H9 (cell line): ENCODE results near the gene ZNF366. TPM values are rescaled to one million over a fixed set of nuclear protein-coding genes. Genes with fewer than 3 reads are reported as not detected.
A peak's percentile ranks its signal among the peaks of the same experiment; 100 is the strongest.

Experiments used
- DNase-seq: peaks from one replicate; pipeline ENCODE4 v3.0.0-alpha.2; 2017
- H2AFZ ChIP-seq: one replicate; pipeline ENCODE4 v1.6.1; 2013; ENCODE audit warnings: mild to moderate bottlenecking, low read length, control low read depth, moderate library complexity
- H2AK5ac ChIP-seq: 2 replicates; pipeline ENCODE4 v1.6.1; 2013; ENCODE audit warnings: low read length, control low read depth, mixed read lengths; ENCODE audit not compliant: insufficient read length
- H2BK120ac ChIP-seq: one replicate; pipeline ENCODE4 v1.6.1; 2013; ENCODE audit warnings: low read depth, mild to moderate bottlenecking, low read length, control low read depth, inconsistent platforms; ENCODE audit not compliant: poor library complexity, severe bottlenecking
- H2BK12ac ChIP-seq: 2 replicates; pipeline ENCODE4 v1.6.1; 2013; ENCODE audit warnings: low read length, control low read depth, mixed read lengths, low read depth; ENCODE audit not compliant: insufficient read length
- H2BK15ac ChIP-seq: 2 replicates; pipeline ENCODE4 v1.6.1; 2013; ENCODE audit warnings: low read depth, low read length, control low read depth
- H2BK20ac ChIP-seq: one replicate; pipeline ENCODE4 v1.6.1; 2013; ENCODE audit warnings: low read depth, mild to moderate bottlenecking, low read length, control low read depth, inconsistent platforms; ENCODE audit not compliant: poor library complexity, severe bottlenecking
- H2BK5ac ChIP-seq: 2 replicates; pipeline ENCODE4 v1.6.1; 2013; ENCODE audit warnings: low read length, control low read depth, mixed read lengths; ENCODE audit not compliant: insufficient read length
- H3K14ac ChIP-seq: 2 replicates; pipeline ENCODE4 v1.6.1; 2013; ENCODE audit warnings: low read length, control low read depth; ENCODE audit not compliant: insufficient read depth
- H3K18ac ChIP-seq: 2 replicates; pipeline ENCODE4 v1.6.1; 2013; ENCODE audit warnings: low read depth, mild to moderate bottlenecking, mixed read lengths, low read length, control low read depth; ENCODE audit not compliant: insufficient read length
- H3K23ac ChIP-seq: 2 replicates; pipeline ENCODE4 v1.6.1; 2013; ENCODE audit warnings: low read length, control low read depth, mixed read lengths, low read depth; ENCODE audit not compliant: insufficient read length
- H3K23me2 ChIP-seq: 2 replicates; pipeline ENCODE4 v1.6.1; 2013; ENCODE audit warnings: low read depth, mild to moderate bottlenecking, mixed read lengths, low read length, control low read depth; ENCODE audit not compliant: insufficient read length, poor library complexity, severe bottlenecking
- H3K27ac ChIP-seq: 2 replicates; pipeline ENCODE4 v1.5.1; 2013; ENCODE audit warnings: low read length, control low read depth, mixed read lengths, low read depth; ENCODE audit not compliant: insufficient read length
- H3K27me3 ChIP-seq: 2 replicates; pipeline ENCODE4 v1.6.1; 2013; ENCODE audit warnings: low read length, control low read depth, inconsistent platforms; ENCODE audit not compliant: insufficient read depth
- H3K4ac ChIP-seq: 2 replicates; pipeline ENCODE4 v1.6.1; 2013; ENCODE audit warnings: low read depth, mild to moderate bottlenecking, control low read depth, inconsistent platforms, low read length, moderate library complexity
- H3K4me1 ChIP-seq: 2 replicates; pipeline ENCODE4 v1.6.1; 2013; ENCODE audit warnings: low read length, control low read depth, inconsistent platforms; ENCODE audit not compliant: insufficient read depth
- H3K4me2 ChIP-seq: 2 replicates; pipeline ENCODE4 v1.6.1; 2013; ENCODE audit warnings: low read length, control low read depth, mixed read lengths; ENCODE audit not compliant: insufficient read length, insufficient read depth
- H3K56ac ChIP-seq: 2 replicates; pipeline ENCODE4 v1.6.1; 2013; ENCODE audit warnings: low read depth, mild to moderate bottlenecking, mixed read lengths, low read length, control low read depth; ENCODE audit not compliant: insufficient read length
- H3K79me1 ChIP-seq: 2 replicates; pipeline ENCODE4 v1.6.1; 2013; ENCODE audit warnings: low read depth, mild to moderate bottlenecking, moderate library complexity, low read length, control low read depth, inconsistent platforms; ENCODE audit not compliant: insufficient read depth, poor library complexity, severe bottlenecking
- H3K79me2 ChIP-seq: 2 replicates; pipeline ENCODE4 v1.6.1; 2013; ENCODE audit warnings: low read length, control low read depth, inconsistent platforms; ENCODE audit not compliant: insufficient read depth
- H3K9ac ChIP-seq: 2 replicates; pipeline ENCODE4 v1.6.1; 2013; ENCODE audit warnings: low read length, control low read depth, mixed read lengths; ENCODE audit not compliant: insufficient read length; ENCODE audit errors: extremely low read depth
- H3K9me3 ChIP-seq: one replicate; pipeline ENCODE4 v1.6.1; 2013; ENCODE audit warnings: low read depth, low read length, inconsistent platforms; ENCODE audit not compliant: control insufficient read depth
- H3T11ph ChIP-seq: one replicate; pipeline ENCODE4 v1.6.1; 2013; ENCODE audit warnings: mild to moderate bottlenecking, low read length, control low read depth, inconsistent platforms
- H4K20me1 ChIP-seq: one replicate; pipeline ENCODE4 v1.6.1; 2013; ENCODE audit not compliant: control insufficient read depth, insufficient read length, insufficient read depth
- H4K5ac ChIP-seq: 2 replicates; pipeline ENCODE4 v1.6.1; 2013; ENCODE audit warnings: low read depth, mild to moderate bottlenecking, mixed read lengths, low read length, control low read depth; ENCODE audit not compliant: insufficient read length
- H4K8ac ChIP-seq: replicated peaks from 2 replicates; pipeline ENCODE4 v1.6.1; 2013; ENCODE audit warnings: low read length, control low read depth, mixed read lengths, low read depth; ENCODE audit not compliant: insufficient read length
- H4K91ac ChIP-seq: 2 replicates; pipeline ENCODE4 v1.6.1; 2013; ENCODE audit warnings: low read depth, mild to moderate bottlenecking, moderate library complexity, mixed read lengths, low read length, control low read depth; ENCODE audit not compliant: insufficient read length
- H3K27ac Mint-ChIP-seq, 3 experiments: 2 replicates in 2 of 3; 3 replicates in 1 of 3; pipeline ENCODE4 v1.8.0; 2020 to 2021; ENCODE audit warnings: mixed read lengths in 3 of 3, mild to moderate bottlenecking in 1 of 3, moderate library complexity in 1 of 3
- H3K27me3 Mint-ChIP-seq: 2 replicates; pipeline ENCODE4 v1.8.0; 2021; ENCODE audit warnings: low read depth, mild to moderate bottlenecking, moderate library complexity, mixed read lengths
- H3K36me3 Mint-ChIP-seq, 3 experiments: 2 replicates in 2 of 3; 3 replicates in 1 of 3; pipeline ENCODE4 v1.8.0; 2020 to 2021; ENCODE audit warnings: low read depth in 3 of 3, mixed read lengths in 3 of 3; ENCODE audit not compliant: insufficient read depth in 1 of 3
- H3K4me1 Mint-ChIP-seq, 2 experiments: 2 replicates each; pipeline ENCODE4 v1.8.0; 2020; ENCODE audit warnings: mixed read lengths in 2 of 2
- H3K4me3 Mint-ChIP-seq, 2 experiments: 2 replicates in 1 of 2; 3 replicates in 1 of 2; pipeline ENCODE4 v1.8.0; 2020 to 2021; ENCODE audit warnings: mild to moderate bottlenecking in 2 of 2, mixed read lengths in 2 of 2, moderate library complexity in 1 of 2
- H3K9me3 Mint-ChIP-seq, 2 experiments: 2 replicates in 1 of 2; 3 replicates in 1 of 2; pipeline ENCODE4 v1.8.0; 2020; ENCODE audit warnings: mild to moderate bottlenecking in 2 of 2, mixed read lengths in 2 of 2, moderate library complexity in 1 of 2
- WGBS: extraction: QIAGEN DNeasy Blood & Tissue Kit; methylation state at CpG from one replicate; pipeline ENCODE4 v1.1.7; 2013; ENCODE audit warnings: missing lambda C conversion rate, low lambda C conversion rate, mixed read lengths; ENCODE audit not compliant: insufficient read length; ENCODE audit errors: extremely low coverage; 5-methylcytosine and 5-hydroxymethylcytosine counted together
- total RNA-seq: library from RNA; stranded (reverse); gene quantifications from 2 replicates; pipeline ENCODE4 v1.2.1, GENCODE V29; 2021
- TF ChIP-seq, protein P1 (sequence below): fragments of 200-600 bp; sonication (generic); conservative IDR thresholded peaks from 3 replicates; pipeline ENCODE4 v1.8.0; 2021; ENCODE audit warnings: antibody characterized with exemption, mild to moderate bottlenecking

Gene ZNF366
- total RNA-seq, 1 experiment from 2014 or later, result not detected

DNA sequence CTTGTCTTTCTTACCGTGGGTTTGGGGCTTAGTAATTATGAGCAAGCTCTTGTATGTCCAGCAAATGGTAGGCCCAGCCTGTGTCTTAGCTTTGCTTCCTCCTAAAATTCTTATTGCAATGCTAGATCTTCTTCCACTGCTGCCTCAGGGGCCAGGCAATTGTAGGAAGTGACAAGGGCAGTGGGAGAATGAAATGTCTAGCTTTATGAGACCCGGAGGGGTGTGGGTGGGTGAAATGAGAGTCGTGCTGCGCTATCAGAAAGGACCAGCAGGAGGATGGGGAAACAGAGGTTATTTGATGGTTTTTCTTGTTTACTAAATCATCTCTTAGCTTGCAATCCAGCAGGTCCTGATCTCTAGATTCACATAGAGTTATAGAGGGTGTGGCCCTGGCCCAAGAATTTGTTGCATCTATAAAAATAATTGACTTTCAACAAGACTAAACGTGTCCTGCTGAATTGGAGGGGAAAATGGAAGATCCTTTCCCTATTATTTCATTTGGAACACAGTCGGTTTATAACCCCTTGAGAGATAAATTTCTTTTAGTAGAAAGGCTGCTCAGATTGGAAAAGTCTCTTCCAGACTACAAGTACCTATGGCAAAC lies 43.7 kb downstream of the ZNF366 start:
- Histone ChIP-seq H3K4me2 (no peak overlapping the region), H3K79me1 (no peaks in the 10 kb centered on the region), H2BK20ac (no peak overlapping the region), H2BK15ac (no peak overlapping the region), H3K18ac (no peak overlapping the region), H4K20me1 (no peaks in the 10 kb centered on the region), H3K4ac (no peak overlapping the region), H3T11ph (no peak overlapping the region), H3K79me2 (no peaks in the 10 kb centered on the region), H3K14ac (no peak overlapping the region), H3K27ac (no peak overlapping the region), H3K23me2 (no peaks in the 10 kb centered on the region), H2BK12ac (no peak overlapping the region), H2BK120ac (no peak overlapping the region), H2BK5ac (no peak overlapping the region), H3K4me1 (no peaks in the 10 kb centered on the region), H2AFZ (no peak overlapping the region), H3K9me3 (no peaks in the 10 kb centered on the region), H3K56ac (no peak overlapping the region), H4K5ac (no peak overlapping the region), H3K9ac (no peak overlapping the region), H2AK5ac (no peak overlapping the region), H3K23ac (no peak overlapping the region), H3K27me3 (no peaks in the 10 kb centered on the region), H4K91ac (no peak overlapping the region), H4K8ac (no peak overlapping the region)
- H3K4me1 Mint-ChIP-seq, result no peaks in the 10 kb centered on the region
- H3K9me3 Mint-ChIP-seq, result no peaks in the 10 kb centered on the region; a peak in 1 of 5 replicates
- H3K27me3 Mint-ChIP-seq, result peaks cover 2% of the 10 kb centered on the region
- TF ChIP-seq, protein P1, sequence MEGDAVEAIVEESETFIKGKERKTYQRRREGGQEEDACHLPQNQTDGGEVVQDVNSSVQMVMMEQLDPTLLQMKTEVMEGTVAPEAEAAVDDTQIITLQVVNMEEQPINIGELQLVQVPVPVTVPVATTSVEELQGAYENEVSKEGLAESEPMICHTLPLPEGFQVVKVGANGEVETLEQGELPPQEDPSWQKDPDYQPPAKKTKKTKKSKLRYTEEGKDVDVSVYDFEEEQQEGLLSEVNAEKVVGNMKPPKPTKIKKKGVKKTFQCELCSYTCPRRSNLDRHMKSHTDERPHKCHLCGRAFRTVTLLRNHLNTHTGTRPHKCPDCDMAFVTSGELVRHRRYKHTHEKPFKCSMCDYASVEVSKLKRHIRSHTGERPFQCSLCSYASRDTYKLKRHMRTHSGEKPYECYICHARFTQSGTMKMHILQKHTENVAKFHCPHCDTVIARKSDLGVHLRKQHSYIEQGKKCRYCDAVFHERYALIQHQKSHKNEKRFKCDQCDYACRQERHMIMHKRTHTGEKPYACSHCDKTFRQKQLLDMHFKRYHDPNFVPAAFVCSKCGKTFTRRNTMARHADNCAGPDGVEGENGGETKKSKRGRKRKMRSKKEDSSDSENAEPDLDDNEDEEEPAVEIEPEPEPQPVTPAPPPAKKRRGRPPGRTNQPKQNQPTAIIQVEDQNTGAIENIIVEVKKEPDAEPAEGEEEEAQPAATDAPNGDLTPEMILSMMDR, result peak; percentile 47
- no peak for DNase-seq
- H3K4me3 Mint-ChIP-seq, result no peak overlapping the region
- no peaks in the 10 kb centered on the region for H3K36me3 Mint-ChIP-seq
- H3K27ac Mint-ChIP-seq, result no peak overlapping the region
- no CpG with 5 or more reads among the region's 6 CpGs for WGBS
